Measurements from ENCODE around the gene PPP1R2B. TPM values are rescaled to one million over a fixed set of nuclear protein-coding genes. Genes with fewer than 3 reads are reported as not detected.

Gene PPP1R2B
- total RNA-seq, 1 donor from 2014 or later: not detected

DNA sequence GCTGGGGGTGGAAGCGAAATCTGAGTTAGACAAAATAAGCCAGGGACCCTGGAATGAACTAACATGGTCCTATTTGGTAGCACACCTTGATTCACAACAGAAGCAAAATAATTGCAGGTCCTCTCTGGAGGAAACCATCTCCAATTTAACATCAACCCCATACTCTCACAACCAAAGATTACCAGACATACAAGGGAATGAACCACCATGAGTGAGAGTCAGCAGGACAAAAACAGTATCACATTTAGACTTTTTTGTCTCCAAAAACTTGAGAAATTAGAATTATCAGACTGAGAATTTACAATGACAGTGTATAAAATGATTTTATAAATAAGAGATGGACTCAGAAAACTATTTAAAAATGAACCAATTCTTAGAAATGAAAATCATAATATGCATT lies 21.1 kb downstream of the PPP1R2B start:
- no peaks in the 10 kb centered on the region for H3K36me3 ChIP-seq
- no peak for TF ChIP-seq CTCF (IDR thresholded peaks at IDR 0.05; ENCODE audit: borderline replicate concordance)
- peaks cover 31% of the 10 kb centered on the region for H3K9me3 ChIP-seq (replicated peaks)
- intact Hi-C loops (cut with micrococcal nuclease): no loop called here
- no peak for DNase-seq
- H3K27ac ChIP-seq (replicated peaks): no peak overlapping the region
- H3K4me1 ChIP-seq: no peaks in the 10 kb centered on the region
- no peaks in the 10 kb centered on the region for H3K27me3 ChIP-seq (ENCODE audit: low read depth)
- H3K4me3 ChIP-seq: no peak overlapping the region

DNA sequence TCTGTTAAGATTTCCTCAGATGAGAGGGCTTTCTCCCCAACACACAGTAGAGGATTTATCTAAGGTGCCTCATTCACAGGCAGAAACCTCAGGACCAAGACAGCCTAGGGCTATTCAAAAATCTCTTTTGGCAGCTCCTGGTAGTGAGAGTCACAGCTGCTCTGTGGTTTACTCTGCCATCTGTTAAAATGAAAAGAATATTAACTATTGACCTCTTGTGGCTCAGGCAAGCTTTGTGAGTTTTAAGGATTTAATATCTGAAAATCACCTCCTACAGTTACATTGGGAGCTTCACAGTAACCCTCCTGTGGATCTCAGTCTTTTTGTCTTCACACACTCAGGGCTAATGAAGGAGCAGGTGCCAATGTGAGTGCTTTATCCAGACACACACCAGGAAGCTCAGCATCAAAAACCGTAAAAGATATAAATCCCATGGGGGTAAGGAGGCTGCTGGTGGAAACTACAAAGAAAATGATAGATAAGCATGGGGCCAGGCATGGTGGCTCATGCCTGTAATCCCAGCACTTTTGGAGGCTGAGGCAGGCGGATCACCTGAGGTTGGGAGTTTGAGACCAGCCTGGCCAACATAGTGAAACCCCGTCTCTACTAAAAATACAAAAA lies 29.7 kb downstream of the PPP1R2B start:
- Histone ChIP-seq H3K4me1 (no peaks in the 10 kb centered on the region), H3K36me3 (no peaks in the 10 kb centered on the region), H3K27ac (replicated peaks) (no peak overlapping the region), H3K4me3 (no peak overlapping the region), H3K9me3 (replicated peaks) (no peaks in the 10 kb centered on the region), H3K27me3 (ENCODE audit: low read depth) (peaks cover 9% of the 10 kb centered on the region)
- TF ChIP-seq CTCF (IDR thresholded peaks at IDR 0.05; ENCODE audit: borderline replicate concordance): no peak
- intact Hi-C loops (cut with micrococcal nuclease): no loop called here
- DNase-seq: no peak

GRCh38 chr5:156883316-156883875 lies 33.3 kb downstream of the PPP1R2B start:
- Histone ChIP-seq H3K27ac (replicated peaks) (no peak overlapping the region), H3K4me1 (no peaks in the 10 kb centered on the region), H3K27me3 (ENCODE audit: low read depth) (peaks cover 36% of the 10 kb centered on the region), H3K4me3 (no peak overlapping the region), H3K36me3 (no peaks in the 10 kb centered on the region), H3K9me3 (replicated peaks) (no peaks in the 10 kb centered on the region)
- no peak for TF ChIP-seq CTCF (IDR thresholded peaks at IDR 0.05; ENCODE audit: borderline replicate concordance)
- no peak for DNase-seq
- intact Hi-C loops (cut with micrococcal nuclease): no loop called here

GRCh38 chr5:156888520-156888919 lies 38.4 kb downstream of the PPP1R2B start:
- H3K9me3 ChIP-seq (replicated peaks): no peaks in the 10 kb centered on the region
- H3K4me3 ChIP-seq: no peak overlapping the region
- H3K36me3 ChIP-seq: no peaks in the 10 kb centered on the region
- H3K27me3 ChIP-seq (ENCODE audit: low read depth): peaks cover 31% of the 10 kb centered on the region
- DNase-seq: no peak
- intact Hi-C loops (cut with micrococcal nuclease): no loop called here
- H3K27ac ChIP-seq (replicated peaks): no peak overlapping the region
- H3K4me1 ChIP-seq: no peaks in the 10 kb centered on the region
- TF ChIP-seq CTCF (IDR thresholded peaks at IDR 0.05; ENCODE audit: borderline replicate concordance): no peak

DNA sequence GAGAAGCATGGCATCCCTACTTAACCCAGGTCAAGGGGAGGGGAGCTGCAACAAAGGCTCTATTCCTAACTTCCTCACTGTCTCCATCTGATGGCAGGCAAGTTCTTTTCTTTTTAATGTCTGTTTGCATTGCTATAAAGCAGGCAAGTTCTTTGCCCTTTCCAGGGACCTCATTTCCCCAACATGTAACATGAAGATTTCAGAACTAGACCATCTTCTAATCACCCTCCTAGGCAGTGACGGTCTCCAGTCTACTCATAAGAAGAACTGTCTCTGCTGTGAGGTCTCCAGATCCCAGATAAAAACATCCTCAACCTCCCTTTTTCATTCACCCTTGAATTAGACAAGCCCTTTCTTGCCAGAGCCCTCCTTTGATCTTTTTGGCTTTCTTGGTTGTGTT lies 42.1 kb downstream of the PPP1R2B start:
- Histone ChIP-seq H3K4me3 (no peak overlapping the region), H3K27ac (replicated peaks) (no peak overlapping the region), H3K27me3 (ENCODE audit: low read depth) (peaks cover 13% of the 10 kb centered on the region), H3K9me3 (replicated peaks) (no peaks in the 10 kb centered on the region), H3K36me3 (no peaks in the 10 kb centered on the region), H3K4me1 (no peaks in the 10 kb centered on the region)
- no peak for DNase-seq
- no peak for TF ChIP-seq CTCF (IDR thresholded peaks at IDR 0.05; ENCODE audit: borderline replicate concordance)
- intact Hi-C loops (cut with micrococcal nuclease): no loop called here

Data from left ventricle myocardium inferior (tissue), 1 donor.